IMR-90 (cell line): ENCODE measurements around the gene ZDBF2. TPM values are rescaled to one million over a fixed set of nuclear protein-coding genes. Genes with fewer than 3 reads are reported as not detected.

ENCODE experiments used
- ATAC-seq: fragments of 200-7000 bp; cut with Tn5 transposase; 2 replicates; pipeline ENCODE4 v1.9.1; 2020; ENCODE audit warnings: low read depth, mild to moderate bottlenecking, moderate library complexity
- BruUV-seq: library from RNA; stranded (reverse); fragments of 400-500 nt; replicated peaks from 2 replicates; lab custom pipeline; 2021; lab: Mats Ljungman, UMichigan
- CTCF ChIA-PET: fragments of 300-600 bp; formaldehyde crosslinking; extraction: SDS; loops from one replicate; lab custom pipeline; 2021; ENCODE audit warnings: antibody characterized with exemption; lab: Yijun Ruan, JAX
- POLR2A ChIA-PET: fragments of 300-600 bp; sonication (Branson Sonifier 250); formaldehyde crosslinking; loops from one replicate; lab custom pipeline; 2022; ENCODE audit warnings: antibody characterized with exemption; ENCODE audit not compliant: unreplicated experiment; lab: Charles Lee
- DNase-seq: peaks from one replicate; pipeline ENCODE4 v3.0.0; 2013
- H2AFZ ChIP-seq: replicated peaks from 2 replicates; pipeline ENCODE3; 2013; ENCODE audit warnings: low read length, mild to moderate bottlenecking; ENCODE audit not compliant: poor library complexity
- H2AK5ac ChIP-seq: 2 replicates; pipeline ENCODE4 v1.6.1; 2013; ENCODE audit warnings: low read depth, low read length, inconsistent platforms
- H2AK9ac ChIP-seq: replicated peaks from 2 replicates; pipeline ENCODE3; 2013; ENCODE audit warnings: mild to moderate bottlenecking, low read depth, low read length, moderate library complexity; ENCODE audit not compliant: poor library complexity
- H2BK120ac ChIP-seq: 2 replicates; pipeline ENCODE4 v1.6.1; 2013; ENCODE audit warnings: low read depth, low read length, inconsistent platforms
- H2BK15ac ChIP-seq: 3 replicates; pipeline ENCODE4 v1.6.1; 2013; ENCODE audit warnings: low read depth, low read length, inconsistent platforms
- H2BK20ac ChIP-seq: 2 replicates; pipeline ENCODE4 v1.6.1; 2013; ENCODE audit warnings: low read depth, mild to moderate bottlenecking, inconsistent platforms, low read length, moderate library complexity
- H2BK5ac ChIP-seq: 2 replicates; pipeline ENCODE4 v1.6.1; 2013; ENCODE audit warnings: mild to moderate bottlenecking, low read depth, low read length, inconsistent platforms; ENCODE audit not compliant: poor library complexity, severe bottlenecking
- H3K14ac ChIP-seq: replicated peaks from 2 replicates; pipeline ENCODE4 v1.6.1; 2013; ENCODE audit warnings: low read depth, low read length, inconsistent platforms
- H3K18ac ChIP-seq: 2 replicates; pipeline ENCODE4 v1.6.1; 2013; ENCODE audit warnings: low read depth, low read length, control low read depth
- H3K23ac ChIP-seq: 2 replicates; pipeline ENCODE4 v1.6.1; 2013; ENCODE audit warnings: low read depth, low read length, inconsistent platforms
- H3K27ac ChIP-seq: 2 replicates; pipeline ENCODE4 v1.5.1; 2013; ENCODE audit warnings: mild to moderate bottlenecking, control low read depth, low read length; ENCODE audit not compliant: insufficient read depth
- H3K27me3 ChIP-seq: 2 replicates; pipeline ENCODE4 v1.6.1; 2013; ENCODE audit warnings: low read length; ENCODE audit not compliant: control insufficient read depth, insufficient read depth
- H3K36me3 ChIP-seq: 2 replicates; pipeline ENCODE4 v1.6.1; 2013; ENCODE audit warnings: low read length, mixed read lengths; ENCODE audit not compliant: control insufficient read depth, insufficient read depth
- H3K4ac ChIP-seq: 2 replicates; pipeline ENCODE4 v1.6.1; 2013; ENCODE audit warnings: low read depth, low read length, inconsistent platforms
- H3K4me1 ChIP-seq: 2 replicates; pipeline ENCODE4 v1.6.1; 2013; ENCODE audit warnings: low read length, mixed read lengths; ENCODE audit not compliant: control insufficient read depth, insufficient read depth
- H3K4me2 ChIP-seq: 2 replicates; pipeline ENCODE4 v1.6.1; 2013; ENCODE audit warnings: low read depth, mild to moderate bottlenecking, control low read depth, low read length, moderate library complexity
- H3K4me3 ChIP-seq: 2 replicates; pipeline ENCODE4 v1.5.1; 2013; ENCODE audit warnings: low read depth, mild to moderate bottlenecking, control low read depth, low read length, moderate library complexity; ENCODE audit not compliant: insufficient read depth
- H3K56ac ChIP-seq: 2 replicates; pipeline ENCODE4 v1.6.1; 2013; ENCODE audit warnings: low read length, inconsistent platforms; ENCODE audit not compliant: insufficient read depth; ENCODE audit errors: extremely low read depth
- H3K79me1 ChIP-seq, 2 experiments: 2 replicates each; pipeline ENCODE4 v1.6.1; 2013; ENCODE audit warnings: low read length in 2 of 2, inconsistent platforms in 1 of 2, low read depth in 1 of 2
- H3K9ac ChIP-seq: 2 replicates; pipeline ENCODE4 v1.6.1; 2013; ENCODE audit warnings: low read depth, low read length, control low read depth
- H3K9me1 ChIP-seq: 2 replicates; pipeline ENCODE4 v1.6.1; 2013; ENCODE audit warnings: low read length, inconsistent platforms; ENCODE audit not compliant: insufficient read depth
- H3K9me3 ChIP-seq: 2 replicates; pipeline ENCODE4 v1.6.1; 2013; ENCODE audit warnings: low read length; ENCODE audit not compliant: control insufficient read depth, insufficient read depth
- H4K20me1 ChIP-seq: 2 replicates; pipeline ENCODE4 v1.6.1; 2013; ENCODE audit warnings: low read length, inconsistent platforms; ENCODE audit not compliant: insufficient read depth
- H4K5ac ChIP-seq: 2 replicates; pipeline ENCODE4 v1.6.1; 2013; ENCODE audit warnings: mild to moderate bottlenecking, low read depth, low read length, control low read depth
- H4K8ac ChIP-seq, 2 experiments: 2 replicates each; pipeline ENCODE4 v1.6.1; 2013; ENCODE audit warnings: low read depth in 2 of 2, low read length in 2 of 2, control low read depth in 1 of 2, inconsistent platforms in 1 of 2
- H4K91ac ChIP-seq: 2 replicates; pipeline ENCODE4 v1.6.1; 2013; ENCODE audit warnings: low read depth, low read length, inconsistent platforms; ENCODE audit not compliant: insufficient read depth
- BHLHE40 ChIP-seq: fragments of 150-350 bp; IDR thresholded peaks from 2 replicates; pipeline ENCODE4 v1.6.1; 2016; ENCODE audit warnings: mild to moderate bottlenecking, low read depth, low read length
- CEBPB ChIP-seq: IDR thresholded peaks from 2 replicates; pipeline ENCODE4 v1.6.1; 2012; ENCODE audit warnings: low read depth, low read length, improper control_type of control experiment
- CHD1 ChIP-seq: IDR thresholded peaks from 2 replicates; pipeline ENCODE4 v1.6.1; 2012; ENCODE audit warnings: low read depth, low read length, improper control_type of control experiment
- CTCF ChIP-seq: conservative IDR thresholded peaks from 2 replicates; pipeline ENCODE4 v1.5.1; 2012; ENCODE audit warnings: mild to moderate bottlenecking, low read depth, low read length, improper control_type of control experiment
- ELK1 ChIP-seq: fragments of 150-350 bp; IDR thresholded peaks from 2 replicates; pipeline ENCODE4 v1.6.1; 2016; ENCODE audit warnings: low read depth, mild to moderate bottlenecking, low read length, moderate library complexity, borderline replicate concordance
- FOS ChIP-seq: fragments of 150-350 bp; IDR thresholded peaks from 2 replicates; pipeline ENCODE4 v1.6.1; 2016; ENCODE audit warnings: low read depth, low read length
- MAFK ChIP-seq: IDR thresholded peaks from 2 replicates; pipeline ENCODE4 v1.6.1; 2012; ENCODE audit warnings: low read depth, low read length, improper control_type of control experiment
- MAZ ChIP-seq: IDR thresholded peaks from 2 replicates; pipeline ENCODE4 v1.6.1; 2012; ENCODE audit warnings: low read depth, mild to moderate bottlenecking, low read length, improper control_type of control experiment, moderate library complexity, borderline replicate concordance
- MXI1 ChIP-seq: IDR thresholded peaks from 2 replicates; pipeline ENCODE4 v1.6.1; 2012; ENCODE audit warnings: low read depth, mild to moderate bottlenecking, low read length, moderate library complexity, borderline replicate concordance
- NFE2L2 ChIP-seq: fragments of 150-350 bp; IDR thresholded peaks from 2 replicates; pipeline ENCODE4 v1.6.1; 2016; ENCODE audit warnings: low read depth, mild to moderate bottlenecking, low read length
- POLR2A ChIP-seq: IDR thresholded peaks from 2 replicates; pipeline ENCODE4 v1.6.1; 2012; ENCODE audit warnings: mild to moderate bottlenecking, low read depth, low read length
- RAD21 ChIP-seq: IDR thresholded peaks from 2 replicates; pipeline ENCODE4 v1.6.1; 2012; ENCODE audit warnings: low read length, improper control_type of control experiment
- RCOR1 ChIP-seq: IDR thresholded peaks from 2 replicates; pipeline ENCODE4 v1.6.1; 2012; ENCODE audit warnings: mild to moderate bottlenecking, low read length, improper control_type of control experiment; ENCODE audit not compliant: insufficient replicate concordance
- RFX5 ChIP-seq: IDR thresholded peaks from 2 replicates; pipeline ENCODE4 v1.8.0; 2012; ENCODE audit warnings: low read depth, mild to moderate bottlenecking, low read length, moderate library complexity
- SMC3 ChIP-seq: fragments of 150-350 bp; IDR thresholded peaks from 2 replicates; pipeline ENCODE4 v1.6.1; 2016; ENCODE audit warnings: low read depth, mild to moderate bottlenecking, antibody characterized with exemption, low read length, moderate library complexity
- USF2 ChIP-seq: fragments of 150-350 bp; IDR thresholded peaks from 2 replicates; pipeline ENCODE4 v1.6.1; 2017; ENCODE audit warnings: mild to moderate bottlenecking, antibody characterized with exemption, low read length, low read depth
- WGBS, 2 experiments: methylation state at CpG; one replicate each; pipeline versions ENCODE4 v1.1.5 to v1.1.7; 2013; ENCODE audit warnings: missing lambda C conversion rate in 2 of 2; ENCODE audit not compliant: insufficient read length in 1 of 2; ENCODE audit errors: extremely low coverage in 2 of 2; 5-methylcytosine and 5-hydroxymethylcytosine counted together
- dilution Hi-C: fragments of 300-500 bp; cut with HindIII; formaldehyde crosslinking; loops from one replicate; pipeline ENCODE4 v1.14.3; 2018; ENCODE audit warnings: low sequenced_read_pairs; ENCODE audit not compliant: unreplicated experiment
- in situ Hi-C: fragments of 300-500 bp; cut with MboI; formaldehyde crosslinking; loops from 3 replicates; pipeline ENCODE4 v1.14.3; 2019; ENCODE audit warnings: low sequenced_read_pairs, inconsistent platforms, mixed read lengths
- intact Hi-C: fragments of 100-400 bp; cut with micrococcal nuclease; formaldehyde crosslinking; loops from 2 replicates; pipeline ENCODE4 v1.10.0; 2022
- polyA plus RNA-seq, 3 experiments: library from polyadenylated mRNA; depleted of rRNA; stranded (reverse); fragments of >200 nt; gene quantifications; 2 replicates each; pipeline ENCODE4 v1.2.3, GENCODE V29; 2012; ENCODE audit warnings: low replicate concordance in 1 of 3
- total RNA-seq: library from RNA; depleted of rRNA; stranded (reverse); fragments of >200 nt; gene quantifications from 2 replicates; pipeline ENCODE4 v1.2.3, GENCODE V29; 2012

Gene ZDBF2
- total and polyA plus RNA-seq, 2 of the 4 experiments (the other 2 are of a cell fraction) = 1.9 to 10.2 TPM

GRCh38 chr2:206345606-206346005, 71.1 kb downstream of the ZDBF2 start:
- Histone ChIP-seq H3K23ac (no peak overlapping the region), H3K4me2 (no peak overlapping the region), H2AK9ac (no peak overlapping the region), H3K56ac (no peak overlapping the region), H2BK5ac (no peak overlapping the region), H3K36me3 (no peaks in the 10 kb centered on the region), H2AK5ac (no peak overlapping the region), H3K9me3 (no peaks in the 10 kb centered on the region), H3K4ac (no peak overlapping the region), H2BK20ac (no peak overlapping the region), H2BK15ac (no peak overlapping the region), H4K91ac (no peak overlapping the region), H3K14ac (no peak overlapping the region), H3K4me3 (no peak overlapping the region), H3K27ac (no peak overlapping the region), H3K18ac (no peak overlapping the region), H3K4me1 (no peaks in the 10 kb centered on the region), H4K8ac (no peak overlapping the region), H3K9me1 (no peaks in the 10 kb centered on the region), H2BK120ac (no peak overlapping the region), H2AFZ (no peak overlapping the region), H3K9ac (no peak overlapping the region), H4K5ac (no peak overlapping the region), H3K79me1 (no peaks in the 10 kb centered on the region), H4K20me1 (no peaks in the 10 kb centered on the region), H3K27me3 (no peaks in the 10 kb centered on the region)
- in situ Hi-C loops = no loop called here
- dilution Hi-C loops = no loop called here
- ATAC-seq = no peak
- ChIA-PET CTCF (no interaction called here), POLR2A (no interaction called here)
- no peak for TF ChIP-seq USF2
- no peak for TF ChIP-seq MAZ
- no peak for TF ChIP-seq ELK1
- no peak for TF ChIP-seq FOS
- no peak for TF ChIP-seq RCOR1
- no peak for TF ChIP-seq RFX5
- TF ChIP-seq SMC3 = no peak
- no peak for TF ChIP-seq CTCF
- no peak for TF ChIP-seq NFE2L2
- no peak for TF ChIP-seq CEBPB
- TF ChIP-seq RAD21 = no peak
- no peak for TF ChIP-seq MXI1
- no peak for TF ChIP-seq BHLHE40
- TF ChIP-seq POLR2A = no peak
- TF ChIP-seq MAFK = no peak
- TF ChIP-seq CHD1 = no peak
- BruUV-seq = no TSS peak
- intact Hi-C loops = no loop called here
- DNase-seq = no peak
- WGBS, 2 experiments = no CpG with 5 or more reads among the region's 3 CpGs
